SK-N-SH (cell line): Measurements from ENCODE around the gene CACNA1A.

Experiments used
- CTCF ChIP-seq: fragments of 200-600 bp; sonication (generic); IDR thresholded peaks from 2 replicates; pipeline ENCODE4 v1.6.1; 2017; ENCODE audit warnings: antibody characterized with exemption, mild to moderate bottlenecking, moderate library complexity
- EZH2phosphoT487 ChIP-seq: fragments of 200-600 bp; sonication (generic); IDR thresholded peaks from 2 replicates; pipeline ENCODE4 v1.6.1; 2017; ENCODE audit warnings: low read depth, mixed run types, mild to moderate bottlenecking, antibody characterized with exemption, moderate library complexity, borderline replicate concordance
- POLR2AphosphoS5 ChIP-seq: IDR thresholded peaks from 2 replicates; pipeline ENCODE4 v1.6.1; 2012; ENCODE audit warnings: low read depth, low read length
- YY1 ChIP-seq: IDR thresholded peaks from 2 replicates; pipeline ENCODE4 v1.4.0; 2012; ENCODE audit warnings: low read depth, mild to moderate bottlenecking
- TF ChIP-seq, protein P1 (sequence below): fragments of 150-350 bp; IDR thresholded peaks from 2 replicates; pipeline ENCODE4 v1.6.1; 2017; ENCODE audit warnings: antibody characterized with exemption, low read length, low read depth, borderline replicate concordance

- TF ChIP-seq YY1 (no peak), POLR2AphosphoS5 (no peak), CTCF (no peak), EZH2phosphoT487 (no peak)
- TF ChIP-seq, protein P1, sequence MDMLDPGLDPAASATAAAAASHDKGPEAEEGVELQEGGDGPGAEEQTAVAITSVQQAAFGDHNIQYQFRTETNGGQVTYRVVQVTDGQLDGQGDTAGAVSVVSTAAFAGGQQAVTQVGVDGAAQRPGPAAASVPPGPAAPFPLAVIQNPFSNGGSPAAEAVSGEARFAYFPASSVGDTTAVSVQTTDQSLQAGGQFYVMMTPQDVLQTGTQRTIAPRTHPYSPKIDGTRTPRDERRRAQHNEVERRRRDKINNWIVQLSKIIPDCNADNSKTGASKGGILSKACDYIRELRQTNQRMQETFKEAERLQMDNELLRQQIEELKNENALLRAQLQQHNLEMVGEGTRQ: no peak
Measured at GRCh38 chr19:13289295-13289694, 217.0 kb downstream of the CACNA1A start.
